Measurements from ENCODE around the gene CUL2. TPM values are rescaled to one million over a fixed set of nuclear protein-coding genes. Genes with fewer than 3 reads are reported as not detected.
A peak's percentile ranks its signal among the peaks of the same experiment; 100 is the strongest.
"Not testable (repeated sequence)": the region's sequence is repeated elsewhere in the genome, so short reads cannot be mapped to it uniquely, and the experiment has no call there.

The CUL2 gene
- total RNA-seq, 1 experiment from 2014 or later, result 68.0 TPM

DNA sequence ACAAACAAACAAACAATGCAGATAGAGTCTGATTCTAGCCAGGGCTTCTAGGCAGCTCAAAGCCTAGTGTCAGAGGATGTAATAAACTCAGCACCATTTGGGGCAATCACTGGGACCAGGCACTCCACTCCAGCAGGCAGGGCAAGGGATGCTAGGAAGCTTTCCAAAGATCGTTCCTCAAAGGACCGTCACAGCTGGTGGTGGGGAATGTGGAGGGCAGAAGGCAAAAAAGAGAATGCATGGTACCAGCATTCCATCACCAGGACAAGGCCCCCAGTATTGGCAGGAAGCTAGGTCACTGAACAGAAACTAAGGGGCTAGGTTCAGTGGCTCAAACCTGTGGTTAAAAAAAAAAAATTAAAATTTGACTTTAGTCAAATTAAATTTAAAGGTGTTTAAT is 94.2 kb downstream of the CUL2 start:
- Histone ChIP-seq H3K36me3 (ENCODE audit: control insufficient read depth, insufficient read depth, low read length) (no peaks in the 10 kb centered on the region), H3K27me3 (replicated peaks; ENCODE audit: control insufficient read depth, insufficient read depth, low read length) (no peaks in the 10 kb centered on the region), H3K9me3 (no peaks in the 10 kb centered on the region), H3K4me3 (ENCODE audit: low read depth, low read length) (no peak overlapping the region), H3K4me1 (peaks cover 37% of the 10 kb centered on the region)
- Mint-ChIP-seq H3K4me1 (ENCODE audit: low read depth, unreplicated experiment) (peaks cover 23% of the 10 kb centered on the region), H3K27me3 (ENCODE audit: insufficient read depth, unreplicated experiment) (no peaks in the 10 kb centered on the region), H3K36me3 (ENCODE audit: insufficient read depth, unreplicated experiment) (peaks cover 13% of the 10 kb centered on the region), H3K27ac (ENCODE audit: unreplicated experiment) (no peak overlapping the region), H3K4me3 (ENCODE audit: unreplicated experiment) (no peak overlapping the region), H3K9me3 (ENCODE audit: unreplicated experiment) (no peaks in the 10 kb centered on the region)
- BruUV-seq (replicated peaks), result no TSS peak
- TF ChIP-seq CTCF (IDR thresholded peaks at IDR 0.05; ENCODE audit: insufficient read depth in 1 of 2, low read depth in 1 of 2, low read length in 1 of 2, severe bottlenecking in 1 of 2, unreplicated experiment in 1 of 2), result no peak
- CTCF ChIA-PET, result interaction anchor here (1.0 to 2.3 kb wide), 2 partner anchors 15 to 32 kb away, joined by 3 to 22 read pairs; no protein-coding TSS in a partner anchor
- POLR2A ChIA-PET, result no interaction called here
- intact Hi-C loops (cut with micrococcal nuclease; ENCODE audit: unreplicated experiment), result loop anchor here (2.0 to 10.0 kb wide), 4 partner anchors 13 to 223 kb away; no protein-coding TSS in a partner anchor
- DNase-seq, result no peak

DNA sequence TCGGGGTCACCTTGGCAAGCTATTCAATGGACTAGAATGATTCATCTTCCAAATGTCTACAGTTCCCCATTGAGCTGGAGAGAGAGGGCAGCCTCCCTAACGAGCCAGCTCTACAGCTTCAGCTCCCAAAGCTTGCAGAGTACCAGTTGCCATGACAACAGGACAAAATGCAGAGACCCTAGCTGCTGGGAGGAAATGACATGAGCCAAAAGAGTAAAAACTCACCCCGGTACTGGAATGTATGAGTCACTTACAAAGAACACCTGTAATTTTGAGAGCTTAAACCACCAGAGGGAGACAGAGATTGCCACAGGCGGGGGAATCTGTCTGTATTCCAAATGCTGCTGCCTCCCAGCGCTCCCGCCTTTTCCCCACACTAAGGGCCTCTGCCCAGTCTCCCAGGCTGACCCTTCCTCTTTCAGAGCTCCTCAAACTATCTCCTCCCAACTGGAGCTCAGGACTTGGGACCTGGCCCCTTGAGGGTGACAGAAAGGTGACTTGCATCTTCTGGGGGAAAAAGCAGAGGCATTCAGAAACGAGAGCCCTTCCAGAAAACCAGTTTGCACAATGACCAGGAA is 95.5 kb downstream of the CUL2 start:
- H3K4me1 ChIP-seq, result peaks cover 27% of the 10 kb centered on the region
- H3K27ac Mint-ChIP-seq (ENCODE audit: unreplicated experiment), result peak overlapping the region; percentile 51
- H3K9me3 Mint-ChIP-seq (ENCODE audit: unreplicated experiment), result no peaks in the 10 kb centered on the region
- H3K36me3 ChIP-seq (ENCODE audit: control insufficient read depth, insufficient read depth, low read length), result no peaks in the 10 kb centered on the region
- no TSS peak for BruUV-seq (replicated peaks)
- peaks cover 23% of the 10 kb centered on the region for H3K4me1 Mint-ChIP-seq (ENCODE audit: low read depth, unreplicated experiment)
- peak; percentile 88 to 96 for TF ChIP-seq CTCF (IDR thresholded peaks at IDR 0.05; ENCODE audit: insufficient read depth in 1 of 2, low read depth in 1 of 2, low read length in 1 of 2, severe bottlenecking in 1 of 2, unreplicated experiment in 1 of 2)
- no peaks in the 10 kb centered on the region for H3K27me3 ChIP-seq (replicated peaks; ENCODE audit: control insufficient read depth, insufficient read depth, low read length)
- ChIA-PET POLR2A (interaction anchor here (0.5 kb wide), 1 partner anchor 9 kb away, joined by 5 read pairs; no protein-coding TSS in a partner anchor), CTCF (interaction anchor here (0.5 to 2.3 kb wide), 20 partner anchors 8 to 339 kb away, joined by 3 to 22 read pairs (median 4); partner anchors contain the start of gene CREM)
- H3K36me3 Mint-ChIP-seq (ENCODE audit: insufficient read depth, unreplicated experiment), result peaks cover 13% of the 10 kb centered on the region
- no peak overlapping the region for H3K4me3 ChIP-seq (ENCODE audit: low read depth, low read length)
- H3K4me3 Mint-ChIP-seq (ENCODE audit: unreplicated experiment), result no peak overlapping the region
- H3K27me3 Mint-ChIP-seq (ENCODE audit: insufficient read depth, unreplicated experiment), result no peaks in the 10 kb centered on the region
- intact Hi-C loops (cut with micrococcal nuclease; ENCODE audit: unreplicated experiment), result loop anchor here (1.0 to 10.0 kb wide), 6 partner anchors 14 to 328 kb away; no protein-coding TSS in a partner anchor
- peak; percentile 85 to 89 for DNase-seq
- H3K9me3 ChIP-seq, result no peaks in the 10 kb centered on the region

DNA sequence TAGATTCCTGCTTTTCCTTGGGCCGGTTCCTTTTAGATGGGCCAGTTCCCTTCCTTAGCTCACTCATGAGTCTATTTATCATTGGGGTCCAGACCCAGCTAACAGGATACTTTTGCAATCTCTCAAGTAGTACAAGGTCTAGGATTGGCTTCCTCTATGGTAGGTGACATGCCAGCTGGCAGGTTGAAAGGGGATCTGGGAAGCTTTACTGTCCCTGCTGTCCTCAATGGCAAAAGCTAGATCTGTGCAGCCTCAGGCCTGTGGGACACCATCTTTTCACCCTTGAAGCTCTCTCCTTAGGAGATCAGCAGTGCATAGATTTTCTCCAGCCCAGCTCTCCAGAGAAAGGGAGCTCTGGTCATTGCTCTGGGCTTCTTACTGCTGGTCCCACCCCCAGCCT is 96.4 kb downstream of the CUL2 start:
- Histone ChIP-seq H3K9me3 (no peaks in the 10 kb centered on the region), H3K4me1 (peaks cover 27% of the 10 kb centered on the region), H3K36me3 (ENCODE audit: control insufficient read depth, insufficient read depth, low read length) (no peaks in the 10 kb centered on the region), H3K27me3 (replicated peaks; ENCODE audit: control insufficient read depth, insufficient read depth, low read length) (no peaks in the 10 kb centered on the region), H3K4me3 (ENCODE audit: low read depth, low read length) (no peak overlapping the region)
- CTCF ChIA-PET, result interaction anchor here (0.5 to 2.3 kb wide), 16 partner anchors 9 to 338 kb away, joined by 3 to 22 read pairs (median 4); partner anchors contain the start of gene CREM
- Mint-ChIP-seq H3K27me3 (ENCODE audit: insufficient read depth, unreplicated experiment) (no peaks in the 10 kb centered on the region), H3K36me3 (ENCODE audit: insufficient read depth, unreplicated experiment) (peaks cover 13% of the 10 kb centered on the region), H3K4me1 (ENCODE audit: low read depth, unreplicated experiment) (peaks cover 23% of the 10 kb centered on the region), H3K9me3 (ENCODE audit: unreplicated experiment) (no peaks in the 10 kb centered on the region), H3K4me3 (ENCODE audit: unreplicated experiment) (no peak overlapping the region), H3K27ac (ENCODE audit: unreplicated experiment) (peak overlapping the region; percentile 51)
- intact Hi-C loops (cut with micrococcal nuclease; ENCODE audit: unreplicated experiment), result loop anchor here (1.0 to 10.0 kb wide), 6 partner anchors 15 to 327 kb away; no protein-coding TSS in a partner anchor
- POLR2A ChIA-PET, result no interaction called here
- no peak for TF ChIP-seq CTCF (IDR thresholded peaks at IDR 0.05; ENCODE audit: insufficient read depth in 1 of 2, low read depth in 1 of 2, low read length in 1 of 2, severe bottlenecking in 1 of 2, unreplicated experiment in 1 of 2)
- no TSS peak for BruUV-seq (replicated peaks)
- DNase-seq, result no peak

DNA sequence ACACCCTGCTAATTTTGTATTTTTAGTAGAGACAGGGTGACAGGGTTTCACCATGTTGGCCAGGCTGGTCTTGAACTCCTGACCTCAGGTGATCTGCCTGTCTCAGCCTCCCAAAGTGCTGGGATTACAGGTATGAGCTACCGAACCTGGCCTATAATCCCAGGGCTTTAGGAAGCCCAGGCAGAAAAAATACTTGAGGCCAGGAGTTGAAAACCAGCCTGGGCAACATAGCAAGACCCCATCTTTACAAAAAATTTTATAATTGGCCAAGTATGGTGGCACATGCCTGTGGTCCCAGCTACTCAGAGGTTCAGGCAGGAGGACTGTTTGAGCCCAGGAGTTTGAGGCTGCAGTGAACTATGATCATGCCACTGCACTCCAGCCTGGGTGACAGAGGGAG is 99.0 kb downstream of the CUL2 start:
- POLR2A ChIA-PET; BruUV-seq (replicated peaks): not testable (repeated sequence)
- intact Hi-C loops (cut with micrococcal nuclease; ENCODE audit: unreplicated experiment), result loop anchor here (10.0 kb wide), 1 partner anchor 64 kb away; no protein-coding TSS in a partner anchor

More for the DNA sequence above, 99.0 kb downstream of the CUL2 start:
- H3K4me3 ChIP-seq (ENCODE audit: low read depth, low read length); H3K27me3 Mint-ChIP-seq (ENCODE audit: insufficient read depth, unreplicated experiment); H3K4me3 Mint-ChIP-seq (ENCODE audit: unreplicated experiment); H3K27me3 ChIP-seq (replicated peaks; ENCODE audit: control insufficient read depth, insufficient read depth, low read length); CTCF ChIA-PET; H3K27ac Mint-ChIP-seq (ENCODE audit: unreplicated experiment); H3K36me3 Mint-ChIP-seq (ENCODE audit: insufficient read depth, unreplicated experiment); DNase-seq; H3K36me3 ChIP-seq (ENCODE audit: control insufficient read depth, insufficient read depth, low read length); H3K9me3 ChIP-seq; H3K9me3 Mint-ChIP-seq (ENCODE audit: unreplicated experiment): not testable (repeated sequence)
- peaks cover 27% of the 10 kb centered on the region for H3K4me1 ChIP-seq
- H3K4me1 Mint-ChIP-seq (ENCODE audit: low read depth, unreplicated experiment), result peaks cover 23% of the 10 kb centered on the region

All from Caco-2 (cell line).